Epithelial cell of esophagus (primary cell): Measurements from ENCODE around the gene ATG13.

ENCODE experiments used
- DNase-seq: peaks from one replicate; pipeline ENCODE4 v3.0.0; 2010; ENCODE audit warnings: low read depth
- H3K4me3 ChIP-seq: 2 replicates; pipeline ENCODE4 v1.5.1; 2011; ENCODE audit warnings: mild to moderate bottlenecking, low read length, control low read depth
- CTCF ChIP-seq: IDR thresholded peaks from 2 replicates; pipeline ENCODE4 v1.5.1; 2011; ENCODE audit warnings: low read depth, mild to moderate bottlenecking, low read length, control low read depth, inconsistent platforms; ENCODE audit not compliant: insufficient read depth; ENCODE audit errors: missing control alignments

Gene ATG13

GRCh38 chr11:46607516-46607915 is 9.8 kb upstream of the ATG13 start:
- TF ChIP-seq CTCF = no peak
- H3K4me3 ChIP-seq = no peak overlapping the region
- DNase-seq = no peak

GRCh38 chr11:46609386-46609785 is 8.0 kb upstream of the ATG13 start:
- TF ChIP-seq CTCF = no peak
- no peak overlapping the region for H3K4me3 ChIP-seq
- DNase-seq = peak; percentile 28

- no peak for TF ChIP-seq CTCF
- no peak for DNase-seq
- no peak overlapping the region for H3K4me3 ChIP-seq
These were observed 5.6 kb upstream of the ATG13 start for GRCh38 chr11:46611526-46612304.

GRCh38 chr11:46612326-46612725 is 5.0 kb upstream of the ATG13 start:
- H3K4me3 ChIP-seq = no peak overlapping the region
- no peak for DNase-seq
- no peak for TF ChIP-seq CTCF

GRCh38 chr11:46615756-46616155 is 1.6 kb upstream of the ATG13 start:
- H3K4me3 ChIP-seq = no peak overlapping the region
- TF ChIP-seq CTCF = no peak
- DNase-seq = peak; percentile 54

- peak; percentile 89 for DNase-seq
- no peak for TF ChIP-seq CTCF
- peak overlapping the region; percentile 97 for H3K4me3 ChIP-seq
These were observed 711 bp upstream of the ATG13 start for GRCh38 chr11:46616551-46617133.

- no peak for TF ChIP-seq CTCF
- peak overlapping the region; percentile 97 for H3K4me3 ChIP-seq
- no peak for DNase-seq
These were observed 590 bp downstream of the ATG13 start for GRCh38 chr11:46617972-46618314.
